ENCODE measurements around the gene NANS.
"Not testable (repeated sequence)": the region's sequence is repeated elsewhere in the genome, so short reads cannot be mapped to it uniquely, and the experiment has no call there.

Gene NANS

DNA sequence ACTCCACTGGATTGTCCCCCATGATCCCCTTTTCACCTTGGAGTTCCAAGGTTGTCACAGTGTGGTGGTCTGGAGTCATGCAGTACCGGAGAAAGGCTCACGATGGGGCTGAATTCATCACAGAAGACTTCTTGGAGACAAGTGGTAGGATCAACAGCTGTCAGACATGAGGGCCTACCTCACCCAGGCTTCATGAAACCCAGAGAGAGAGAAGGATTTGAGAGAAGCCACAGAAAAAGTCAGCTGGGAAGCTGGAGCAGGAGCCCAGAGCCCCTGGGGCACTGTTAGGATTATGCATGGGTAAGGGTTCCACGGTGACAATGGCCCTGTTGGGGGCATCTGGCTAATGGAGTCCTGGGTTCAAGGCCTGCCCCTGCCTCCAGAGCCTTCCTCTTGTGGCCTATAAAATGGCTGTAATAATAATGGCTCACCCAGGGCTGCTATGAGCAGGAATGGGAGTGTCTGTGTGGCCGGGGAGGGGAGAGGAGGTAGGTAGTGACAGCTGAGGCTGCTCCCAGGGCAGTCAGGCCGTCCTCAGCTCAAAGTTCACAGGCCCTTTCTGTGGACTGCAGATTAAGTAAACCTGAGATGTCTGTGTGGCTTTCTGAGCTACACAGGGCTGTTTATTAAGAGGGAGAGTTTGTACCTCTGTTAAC lies 61.6 kb downstream of the NANS start:
- no peaks in the 10 kb centered on the region for H3K27me3 Mint-ChIP-seq
- no peaks in the 10 kb centered on the region for H3K9me3 Mint-ChIP-seq
- peak overlapping the region; percentile 97 for H3K27ac Mint-ChIP-seq
- peaks cover 47% of the 10 kb centered on the region for H3K36me3 Mint-ChIP-seq (ENCODE audit: low read depth)
- peaks cover 55% of the 10 kb centered on the region for H3K4me1 Mint-ChIP-seq (ENCODE audit: low read depth)
- H3K4me3 Mint-ChIP-seq = peak overlapping the region; percentile 90
- peak; percentile 64 for DNase-seq

DNA sequence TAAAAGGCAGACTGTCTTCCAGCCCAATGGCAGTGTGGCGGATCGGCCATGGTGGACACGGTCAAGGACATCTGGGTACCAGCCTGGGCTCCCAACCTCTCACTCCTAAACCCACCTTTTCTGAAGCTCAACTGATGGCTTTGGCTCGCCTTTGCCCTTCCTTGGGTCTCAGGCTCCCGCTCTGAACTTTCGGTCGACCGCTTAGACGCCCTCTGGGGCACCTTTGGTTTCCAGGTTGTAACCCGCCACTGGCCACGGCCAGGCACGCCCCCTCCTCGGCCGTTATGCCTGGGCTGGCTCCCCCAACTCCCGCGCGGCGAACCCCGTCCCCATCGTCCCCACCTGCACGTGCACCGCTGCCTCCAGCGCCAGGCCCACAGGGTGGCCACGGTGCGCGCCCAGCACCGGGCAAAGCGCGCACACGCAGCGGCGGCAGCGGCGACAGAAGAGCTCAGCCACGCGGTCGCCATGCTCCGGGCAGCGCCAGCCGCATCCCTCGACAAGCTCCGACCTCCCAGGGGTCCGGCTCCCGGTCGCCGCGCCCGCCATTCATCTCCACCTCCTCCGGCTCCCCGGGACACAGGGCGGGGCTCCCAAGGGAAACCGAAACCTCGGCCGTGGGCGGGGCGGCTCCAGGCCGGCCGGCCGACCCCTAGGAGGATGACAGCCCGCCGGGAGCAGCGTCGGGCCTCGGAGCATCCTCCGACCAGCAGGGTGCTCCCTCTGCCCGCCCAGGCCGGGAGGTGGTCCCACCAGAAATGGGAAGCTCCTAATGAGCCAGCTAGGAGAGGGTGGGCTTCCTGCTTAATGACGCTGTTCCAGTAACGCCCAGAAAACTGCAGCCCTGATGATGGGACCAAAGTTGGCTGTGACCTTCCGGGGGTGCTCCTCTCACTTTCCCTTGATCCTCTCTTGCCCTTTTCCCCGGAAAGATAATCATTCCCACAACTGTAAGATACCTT lies 62.4 kb downstream of the NANS start, which contains the start of gene TRIM14:
TRIM14 (minus strand) TSS at position 583 of the 962 bp plus-strand sequence; CDS start at position 549, 34 bp downstream.
- H3K4me1 Mint-ChIP-seq (ENCODE audit: low read depth) = peaks cover 51% of the 10 kb centered on the region
- H3K27me3 Mint-ChIP-seq = no peaks in the 10 kb centered on the region
- H3K9me3 Mint-ChIP-seq = no peaks in the 10 kb centered on the region
- peak within 1 kb of the TSS; percentile 90 for H3K4me3 Mint-ChIP-seq
- DNase-seq = peak; percentile 79
- H3K36me3 Mint-ChIP-seq (ENCODE audit: low read depth) = peaks cover 47% of the 10 kb centered on the region
- H3K27ac Mint-ChIP-seq = peak within 1 kb of the TSS; percentile 97

DNA sequence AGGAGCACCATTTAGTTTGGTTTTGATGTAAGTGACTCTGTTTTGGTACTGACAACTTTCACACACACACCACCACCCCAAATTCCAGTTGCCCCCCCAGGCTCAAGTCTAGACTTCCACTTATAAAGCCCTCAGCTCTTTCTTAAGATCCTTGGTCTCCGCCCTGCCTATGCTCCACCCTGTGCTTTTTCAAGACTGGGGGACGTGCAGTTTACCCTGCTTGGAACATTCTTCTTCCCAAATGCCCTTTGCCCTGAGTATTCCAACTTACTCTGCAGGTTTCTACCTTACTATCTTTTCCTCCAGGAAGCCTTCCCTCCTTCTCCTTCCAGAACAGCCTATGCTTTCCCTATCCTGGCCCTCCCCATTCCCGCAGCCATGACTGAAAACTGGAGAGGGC lies 63.9 kb downstream of the NANS start:
- Mint-ChIP-seq H3K27me3 (no peaks in the 10 kb centered on the region), H3K9me3 (no peaks in the 10 kb centered on the region), H3K27ac (peak overlapping the region; percentile 83), H3K4me3 (peak overlapping the region; percentile 90), H3K36me3 (ENCODE audit: low read depth) (peaks cover 50% of the 10 kb centered on the region), H3K4me1 (ENCODE audit: low read depth) (peaks cover 46% of the 10 kb centered on the region)
- DNase-seq = no peak

DNA sequence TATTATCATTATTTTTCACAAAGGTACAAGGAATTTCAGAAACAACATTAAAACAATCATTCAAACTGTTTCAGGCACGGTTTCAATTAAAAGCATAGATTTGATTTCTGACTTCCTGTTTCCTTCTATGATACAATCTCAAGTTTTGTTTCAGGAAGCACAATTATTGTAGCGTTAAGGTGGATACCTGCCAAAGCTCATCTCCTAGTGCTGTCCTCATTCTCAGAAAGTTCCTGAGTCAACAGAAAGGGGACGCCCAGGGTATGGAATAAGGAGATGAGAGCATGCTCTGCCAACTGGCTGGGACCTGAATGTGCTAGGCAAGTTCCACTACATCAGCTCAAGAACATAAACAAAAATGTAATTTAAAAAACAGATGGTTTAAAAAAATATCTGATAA lies 64.5 kb downstream of the NANS start:
- H3K27ac Mint-ChIP-seq = peak overlapping the region; percentile 83
- peaks cover 46% of the 10 kb centered on the region for H3K4me1 Mint-ChIP-seq (ENCODE audit: low read depth)
- DNase-seq = no peak
- H3K36me3 Mint-ChIP-seq (ENCODE audit: low read depth) = peaks cover 44% of the 10 kb centered on the region
- H3K27me3 Mint-ChIP-seq = no peaks in the 10 kb centered on the region
- no peak overlapping the region for H3K4me3 Mint-ChIP-seq
- H3K9me3 Mint-ChIP-seq = no peaks in the 10 kb centered on the region

DNA sequence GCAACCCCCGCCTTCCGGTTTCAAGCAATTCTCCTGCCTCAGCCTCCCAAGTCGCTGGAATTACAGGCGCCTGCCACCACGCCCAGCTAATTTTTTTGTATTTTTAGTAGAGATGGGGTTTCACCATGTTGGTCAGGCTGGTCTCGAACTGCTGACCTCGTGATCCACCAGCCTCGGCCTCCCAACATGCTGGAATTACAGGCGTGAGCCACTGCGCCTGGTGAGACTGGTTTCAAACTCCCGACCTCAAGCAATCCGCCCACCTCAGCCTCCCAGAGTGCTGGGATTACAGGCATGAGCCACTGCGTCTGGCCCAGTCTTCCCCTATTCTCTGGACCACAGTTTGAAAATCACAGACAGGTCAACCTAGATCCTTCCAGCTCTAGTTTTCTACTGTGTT lies 67.6 kb downstream of the NANS start:
- not testable (repeated sequence) for H3K27ac Mint-ChIP-seq, H3K27me3 Mint-ChIP-seq, DNase-seq, H3K9me3 Mint-ChIP-seq, H3K4me3 Mint-ChIP-seq
- Mint-ChIP-seq H3K4me1 (ENCODE audit: low read depth) (peaks cover 29% of the 10 kb centered on the region), H3K36me3 (ENCODE audit: low read depth) (peaks cover 30% of the 10 kb centered on the region)

DNA sequence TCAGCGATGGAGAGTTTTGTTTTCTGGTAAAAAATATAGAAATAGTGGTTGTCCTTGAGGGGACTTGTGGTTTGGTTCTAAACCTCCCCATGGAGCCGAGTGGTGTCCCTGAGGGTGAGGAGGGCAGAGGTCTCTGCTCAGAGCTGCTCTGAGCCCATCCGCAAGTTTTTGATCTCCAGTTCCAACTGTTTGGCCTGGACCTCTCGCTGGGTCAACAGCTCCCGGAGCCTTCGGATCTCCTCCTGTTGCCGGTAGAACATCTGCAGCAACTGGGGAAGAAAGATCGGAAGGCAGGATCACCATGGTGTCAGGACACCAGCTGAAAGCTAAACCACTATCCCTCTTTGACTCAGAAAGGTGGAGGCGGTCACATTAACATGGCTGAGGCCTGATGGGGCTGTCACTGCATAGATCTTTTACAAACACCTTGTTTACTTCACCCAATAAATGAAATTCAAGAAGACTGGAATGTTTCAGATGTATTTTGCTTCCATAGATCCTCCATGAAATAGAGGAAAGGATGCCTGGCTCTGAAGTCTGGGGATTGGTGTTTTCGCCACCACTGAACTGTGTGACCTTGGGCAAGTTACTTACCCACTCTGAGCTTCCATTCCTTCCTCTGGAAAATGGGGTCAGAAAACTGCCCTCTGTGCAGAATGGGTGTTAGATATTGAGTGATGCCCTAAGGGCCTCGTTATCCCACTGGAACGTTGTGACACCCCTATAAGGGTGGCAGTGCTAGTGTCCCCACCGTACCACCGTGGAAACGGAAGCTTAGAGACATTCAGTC lies 68.3 kb downstream of the NANS start:
- Mint-ChIP-seq H3K27me3 (no peaks in the 10 kb centered on the region), H3K4me3 (no peak overlapping the region), H3K36me3 (ENCODE audit: low read depth) (peaks cover 27% of the 10 kb centered on the region), H3K27ac (peak overlapping the region; percentile 30), H3K9me3 (no peaks in the 10 kb centered on the region), H3K4me1 (ENCODE audit: low read depth) (peaks cover 23% of the 10 kb centered on the region)
- DNase-seq = no peak

DNA sequence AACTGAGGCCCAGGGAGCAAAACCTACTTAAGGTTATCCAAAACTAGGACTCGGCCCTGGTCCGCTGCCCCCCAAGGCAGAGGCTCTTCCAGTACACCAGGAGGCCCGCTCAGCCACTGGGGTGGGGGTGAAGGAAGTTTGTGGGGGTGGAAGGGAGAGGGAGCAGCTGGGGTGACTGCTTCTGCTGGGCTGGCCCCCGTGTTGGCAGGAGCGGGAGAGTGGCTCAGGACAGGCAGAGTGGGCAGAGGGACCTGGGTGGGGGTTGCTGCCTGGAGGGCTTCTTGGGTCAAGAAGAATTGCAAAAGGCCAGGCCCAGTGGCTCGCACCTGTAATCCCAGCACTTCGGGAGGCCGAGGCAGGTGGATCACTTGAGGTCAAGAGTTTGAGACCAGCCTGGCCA lies 70.7 kb downstream of the NANS start:
- Mint-ChIP-seq H3K9me3 (no peaks in the 10 kb centered on the region), H3K27me3 (no peaks in the 10 kb centered on the region), H3K4me1 (ENCODE audit: low read depth) (peaks cover 1% of the 10 kb centered on the region), H3K27ac (no peak overlapping the region), H3K4me3 (no peak overlapping the region), H3K36me3 (ENCODE audit: low read depth) (peaks cover 37% of the 10 kb centered on the region)
- DNase-seq = no peak

DNA sequence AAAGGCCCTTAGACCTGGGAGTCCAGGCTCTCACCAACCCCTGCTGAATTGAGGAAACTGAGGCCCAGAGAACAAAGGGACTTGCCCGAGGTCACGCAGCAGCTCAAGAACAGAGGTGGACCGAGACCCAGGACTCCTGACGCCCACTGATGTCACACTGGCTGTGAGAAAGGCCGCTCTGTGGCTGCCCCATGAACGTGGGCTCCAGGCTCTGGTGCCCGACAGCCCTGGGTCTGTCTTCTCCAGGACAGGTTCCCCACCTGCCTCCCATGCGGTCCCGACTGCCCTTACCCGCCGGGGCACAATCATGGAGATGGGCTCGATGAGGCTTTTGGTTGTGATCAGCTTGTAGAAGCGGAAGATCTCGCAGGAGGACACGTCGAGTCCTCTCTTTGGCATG lies 71.8 kb downstream of the NANS start:
- H3K36me3 Mint-ChIP-seq (ENCODE audit: low read depth) = peaks cover 41% of the 10 kb centered on the region
- no peaks in the 10 kb centered on the region for H3K4me1 Mint-ChIP-seq (ENCODE audit: low read depth)
- H3K27me3 Mint-ChIP-seq = no peaks in the 10 kb centered on the region
- no peaks in the 10 kb centered on the region for H3K9me3 Mint-ChIP-seq
- no peak overlapping the region for H3K27ac Mint-ChIP-seq
- H3K4me3 Mint-ChIP-seq = no peak overlapping the region
- no peak for DNase-seq

DNA sequence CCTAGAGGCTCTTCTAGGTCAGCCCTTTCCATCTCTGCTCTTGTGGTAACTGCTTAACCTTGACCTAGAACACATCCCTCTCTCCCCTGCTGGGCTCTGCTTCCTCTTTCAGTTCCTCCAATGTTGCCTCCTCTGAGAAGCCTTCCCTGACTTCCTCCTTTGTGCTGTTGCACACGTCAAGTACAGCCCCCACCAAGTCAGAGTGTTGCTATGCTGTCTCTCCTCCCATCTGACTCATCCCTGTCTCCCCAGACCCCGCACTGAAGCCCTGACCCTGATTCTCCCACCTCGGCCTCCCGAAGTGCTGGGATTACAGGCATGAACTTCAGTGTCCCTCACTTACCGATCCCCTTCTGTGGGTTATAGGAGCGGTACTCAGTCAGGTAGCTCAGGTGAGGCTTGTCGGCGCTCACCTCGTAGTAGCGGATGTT lies 72.9 kb downstream of the NANS start:
- Mint-ChIP-seq H3K27ac (peak overlapping the region; percentile 58), H3K36me3 (ENCODE audit: low read depth) (peaks cover 40% of the 10 kb centered on the region), H3K4me1 (ENCODE audit: low read depth) (no peaks in the 10 kb centered on the region), H3K27me3 (no peaks in the 10 kb centered on the region), H3K9me3 (no peaks in the 10 kb centered on the region), H3K4me3 (no peak overlapping the region)
- no peak for DNase-seq

DNA sequence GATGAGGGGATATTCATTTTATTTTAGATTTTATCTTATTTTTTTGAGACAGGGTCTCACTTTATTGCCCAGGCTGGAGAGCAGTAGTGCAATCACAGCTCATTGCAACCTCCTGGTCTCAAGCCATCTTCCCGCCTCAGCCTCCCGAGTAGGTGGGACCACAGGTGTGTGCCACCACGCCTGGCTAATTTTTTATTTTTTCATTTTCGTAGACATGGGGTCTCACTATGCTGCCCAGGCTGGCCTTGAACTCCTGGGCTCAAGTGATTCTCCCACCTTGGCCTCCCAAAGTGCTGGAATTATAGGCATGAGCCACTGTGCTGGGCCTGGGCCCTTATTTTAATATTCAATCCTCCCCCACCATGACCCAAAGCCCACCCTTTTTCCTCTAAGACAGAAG lies 73.5 kb downstream of the NANS start:
- H3K36me3 Mint-ChIP-seq (ENCODE audit: low read depth) = peaks cover 38% of the 10 kb centered on the region
- H3K4me1 Mint-ChIP-seq (ENCODE audit: low read depth); H3K27me3 Mint-ChIP-seq; DNase-seq; H3K9me3 Mint-ChIP-seq; H3K4me3 Mint-ChIP-seq; H3K27ac Mint-ChIP-seq: not testable (repeated sequence)

DNA sequence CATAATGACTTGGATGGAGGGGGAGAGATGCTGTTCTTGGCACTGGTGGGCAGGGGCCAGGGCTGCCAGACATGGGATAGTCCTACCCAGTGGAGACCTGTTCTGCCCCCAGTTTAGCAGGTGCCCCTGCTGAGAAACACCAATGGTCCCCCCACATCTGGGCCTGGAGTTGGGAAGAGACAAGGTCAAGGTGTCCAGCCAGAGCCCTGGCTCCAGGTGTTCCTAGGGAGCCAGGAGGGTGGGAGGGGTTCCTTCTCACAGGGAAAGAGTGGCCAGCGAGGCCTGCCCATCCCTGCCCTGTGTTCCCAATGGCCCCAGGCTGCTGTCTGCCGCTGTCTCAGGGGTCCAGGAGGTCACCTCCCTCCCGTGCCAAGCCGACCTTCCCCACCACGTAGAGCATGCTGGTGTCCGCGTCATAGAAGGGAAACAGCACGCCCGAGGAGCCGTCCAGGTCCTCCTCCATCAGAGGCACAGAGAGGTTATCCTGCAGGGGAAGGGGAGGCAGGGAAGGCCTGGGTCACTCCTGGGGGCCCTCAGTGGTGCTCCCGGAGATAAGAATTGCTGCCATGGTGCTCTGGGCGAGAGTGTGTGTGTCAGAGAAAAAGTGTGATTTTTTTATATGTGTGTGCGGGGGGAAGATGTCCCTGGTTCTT lies 74.2 kb downstream of the NANS start:
- peak overlapping the region; percentile 19 for H3K27ac Mint-ChIP-seq
- peaks cover 36% of the 10 kb centered on the region for H3K36me3 Mint-ChIP-seq (ENCODE audit: low read depth)
- no peak overlapping the region for H3K4me3 Mint-ChIP-seq
- peak; percentile 13 for DNase-seq
- H3K4me1 Mint-ChIP-seq (ENCODE audit: low read depth) = no peaks in the 10 kb centered on the region
- H3K27me3 Mint-ChIP-seq = no peaks in the 10 kb centered on the region
- no peaks in the 10 kb centered on the region for H3K9me3 Mint-ChIP-seq

DNA sequence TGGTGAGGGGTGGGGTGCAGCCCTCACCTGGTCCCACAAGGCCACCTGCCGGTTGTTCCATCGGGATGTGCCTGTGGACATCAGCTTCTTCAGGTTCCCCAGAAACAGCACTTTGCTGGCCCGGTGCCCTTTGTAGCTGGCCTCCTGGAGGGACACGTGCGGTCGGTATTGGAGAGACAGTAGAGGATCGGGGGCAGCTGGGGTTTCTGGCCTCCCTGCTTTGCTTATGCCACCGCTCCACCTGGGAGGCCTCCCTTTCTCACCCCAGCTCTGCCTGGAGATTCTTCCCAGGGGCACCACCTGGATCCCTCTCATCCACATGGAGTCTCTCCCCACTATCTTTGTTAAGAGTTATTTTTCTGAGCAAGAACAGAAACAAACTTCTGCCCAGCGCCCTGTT lies 75.6 kb downstream of the NANS start:
- no peak for DNase-seq
- H3K4me1 Mint-ChIP-seq (ENCODE audit: low read depth) = no peaks in the 10 kb centered on the region
- H3K36me3 Mint-ChIP-seq (ENCODE audit: low read depth) = peaks cover 27% of the 10 kb centered on the region

More for the DNA sequence above, 75.6 kb downstream of the NANS start:
- H3K4me3 Mint-ChIP-seq = no peak overlapping the region
- H3K9me3 Mint-ChIP-seq = no peaks in the 10 kb centered on the region
- no peaks in the 10 kb centered on the region for H3K27me3 Mint-ChIP-seq
- no peak overlapping the region for H3K27ac Mint-ChIP-seq

Measured in activated T-cell treated with anti-CD3 and anti-CD28 coated beads, Interleukin-2, amount 50 U/mL, for 24 hours (primary cell).